Natural killer cell (primary cell): Measurements from ENCODE around the gene SLC66A3. TPM values are rescaled to one million over a fixed set of nuclear protein-coding genes. Genes with fewer than 3 reads are reported as not detected.

Source experiments
- ATAC-seq, 3 donors: fragments of 150-1000 bp in 2 of 3; fragments of 200-7000 bp in 1 of 3; cut with Tn5 transposase; 1 replicate in 1 of 3; 2 replicates in 2 of 3; pipeline ENCODE4 v1.10.0; 2021; ENCODE audit warnings: mild to moderate bottlenecking in 2 of 3, moderate library complexity in 2 of 3
- DNase-seq, 2 donors: peaks; one replicate each; pipeline versions ENCODE4 v3.0.0 to v3.0.0-alpha.2; 2013 to 2021; ENCODE audit warnings: mixed read lengths in 1 of 2
- H3K27ac ChIP-seq: one replicate; pipeline ENCODE4 v1.5.1; 2013; ENCODE audit warnings: mild to moderate bottlenecking, low read length
- H3K27me3 ChIP-seq: one replicate; pipeline ENCODE4 v1.6.1; 2013; ENCODE audit warnings: low read length; ENCODE audit not compliant: control insufficient read depth, insufficient read depth
- H3K36me3 ChIP-seq: one replicate; pipeline ENCODE4 v1.6.1; 2013; ENCODE audit warnings: low read length; ENCODE audit not compliant: control insufficient read depth, insufficient read depth
- H3K4me1 ChIP-seq: one replicate; pipeline ENCODE4 v1.6.1; 2013; ENCODE audit warnings: low read length; ENCODE audit not compliant: control insufficient read depth, insufficient read depth
- H3K4me3 ChIP-seq: one replicate; pipeline ENCODE4 v1.5.1; 2013; ENCODE audit warnings: low read length
- H3K9me3 ChIP-seq: one replicate; pipeline ENCODE4 v1.6.1; 2013; ENCODE audit warnings: low read length; ENCODE audit not compliant: control insufficient read depth, insufficient read depth
- H3K27ac Mint-ChIP-seq, 2 donors: one replicate each; pipeline ENCODE4 v1.8.0; 2022; ENCODE audit warnings: mild to moderate bottlenecking in 2 of 2, mixed read lengths in 2 of 2, moderate library complexity in 1 of 2
- H3K27me3 Mint-ChIP-seq, 2 donors: one replicate each; pipeline ENCODE4 v1.8.0; 2022; ENCODE audit warnings: low read depth in 2 of 2, mixed read lengths in 2 of 2
- H3K36me3 Mint-ChIP-seq: one replicate; pipeline ENCODE4 v1.8.0; 2022; ENCODE audit warnings: mixed read lengths
- H3K4me1 Mint-ChIP-seq, 2 donors: one replicate each; pipeline ENCODE4 v1.8.0; 2022; ENCODE audit warnings: mixed read lengths in 2 of 2
- H3K4me3 Mint-ChIP-seq: one replicate; pipeline ENCODE4 v1.8.0; 2022; ENCODE audit warnings: mild to moderate bottlenecking, moderate library complexity, mixed read lengths
- H3K9me3 Mint-ChIP-seq, 2 donors: one replicate each; pipeline ENCODE4 v1.8.0; 2022; ENCODE audit warnings: mixed read lengths in 2 of 2
- WGBS: methylation state at CpG from one replicate; pipeline ENCODE4 v1.1.7; 2013; ENCODE audit warnings: missing lambda C conversion rate; ENCODE audit not compliant: insufficient coverage; 5-methylcytosine and 5-hydroxymethylcytosine counted together
- intact Hi-C: fragments of 100-400 bp; cut with micrococcal nuclease; formaldehyde crosslinking; loops from one replicate; pipeline ENCODE4 v1.14.2; 2022
- total RNA-seq, 4 donors: library from RNA; stranded (reverse); fragments of 120-200 nt in 1 of 4; gene quantifications; one replicate each; pipeline versions ENCODE4 v1.2.3 to v1.2.4, GENCODE V29; 2013 to 2022
- TF ChIP-seq, protein P1 (sequence below): fragments of 200-600 bp; IDR thresholded peaks from one replicate; pipeline ENCODE4 v1.8.0; 2022; ENCODE audit warnings: antibody characterized with exemption

The SLC66A3 gene
- total RNA-seq, 3 donors from 2014 or later (not counting 1 experiment from before 2014, with no cell fraction given): 21.8 to 23.7 (median 22.5) TPM

DNA sequence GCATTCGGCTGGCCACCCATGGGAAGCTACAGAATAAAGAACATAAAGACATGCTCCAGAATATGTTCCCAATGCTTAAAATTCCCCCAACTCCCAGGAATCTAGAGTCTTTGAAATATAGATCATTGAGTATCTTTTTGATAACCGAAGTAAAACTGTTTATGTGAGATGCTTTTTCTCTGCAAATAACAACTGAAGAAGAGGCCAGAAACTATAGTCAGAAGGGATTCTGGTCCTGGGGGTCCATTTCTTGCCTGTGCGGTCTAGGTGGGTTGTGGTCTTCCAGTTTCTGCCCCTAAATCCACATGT is 30.6 kb upstream of the SLC66A3 start:
- Histone ChIP-seq H3K9me3 (no peaks in the 10 kb centered on the region), H3K27me3 (no peaks in the 10 kb centered on the region), H3K4me3 (no peak overlapping the region), H3K4me1 (peaks cover 3% of the 10 kb centered on the region), H3K36me3 (no peaks in the 10 kb centered on the region), H3K27ac (no peak overlapping the region)
- Mint-ChIP-seq H3K36me3 (no peaks in the 10 kb centered on the region), H3K4me1 (peaks cover 4 to 9% of the 10 kb centered on the region in 2 donors), H3K4me3 (no peak overlapping the region), H3K27me3 (no peaks in the 10 kb centered on the region), H3K27ac (no peak overlapping the region), H3K9me3 (no peaks in the 10 kb centered on the region)
- 69% methylated on average over 3 of the region's 3 CpGs for WGBS
- TF ChIP-seq, protein P1, sequence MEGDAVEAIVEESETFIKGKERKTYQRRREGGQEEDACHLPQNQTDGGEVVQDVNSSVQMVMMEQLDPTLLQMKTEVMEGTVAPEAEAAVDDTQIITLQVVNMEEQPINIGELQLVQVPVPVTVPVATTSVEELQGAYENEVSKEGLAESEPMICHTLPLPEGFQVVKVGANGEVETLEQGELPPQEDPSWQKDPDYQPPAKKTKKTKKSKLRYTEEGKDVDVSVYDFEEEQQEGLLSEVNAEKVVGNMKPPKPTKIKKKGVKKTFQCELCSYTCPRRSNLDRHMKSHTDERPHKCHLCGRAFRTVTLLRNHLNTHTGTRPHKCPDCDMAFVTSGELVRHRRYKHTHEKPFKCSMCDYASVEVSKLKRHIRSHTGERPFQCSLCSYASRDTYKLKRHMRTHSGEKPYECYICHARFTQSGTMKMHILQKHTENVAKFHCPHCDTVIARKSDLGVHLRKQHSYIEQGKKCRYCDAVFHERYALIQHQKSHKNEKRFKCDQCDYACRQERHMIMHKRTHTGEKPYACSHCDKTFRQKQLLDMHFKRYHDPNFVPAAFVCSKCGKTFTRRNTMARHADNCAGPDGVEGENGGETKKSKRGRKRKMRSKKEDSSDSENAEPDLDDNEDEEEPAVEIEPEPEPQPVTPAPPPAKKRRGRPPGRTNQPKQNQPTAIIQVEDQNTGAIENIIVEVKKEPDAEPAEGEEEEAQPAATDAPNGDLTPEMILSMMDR: no peak
- DNase-seq: no peak
- no peak for ATAC-seq
- intact Hi-C loops: loop anchor here (2.0 kb wide), 1 partner anchor 290 kb away; no protein-coding TSS in a partner anchor

DNA sequence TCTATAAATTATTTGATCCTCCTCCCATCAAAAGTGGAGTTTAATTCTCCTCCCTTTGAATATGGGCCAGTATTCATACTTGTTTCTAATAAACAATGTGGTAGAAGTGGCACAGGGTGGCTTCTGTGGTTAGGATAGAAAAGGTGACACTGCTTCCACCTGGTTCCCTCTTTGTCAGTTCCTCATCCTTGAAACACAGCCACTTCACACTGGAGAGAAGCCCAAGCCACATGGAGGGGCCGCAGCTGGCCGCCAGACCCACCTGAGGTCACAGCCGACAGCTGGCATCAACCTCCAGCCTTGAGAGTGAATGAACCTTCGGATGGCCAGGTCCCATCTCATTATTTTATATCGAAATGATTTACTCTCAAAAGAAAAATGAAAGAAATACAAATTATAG is 27.5 kb upstream of the SLC66A3 start:
- Mint-ChIP-seq H3K36me3 (no peaks in the 10 kb centered on the region), H3K4me3 (no peak overlapping the region), H3K4me1 (peaks cover 9 to 15% of the 10 kb centered on the region in 2 donors), H3K27me3 (peaks cover 0 to 3% of the 10 kb centered on the region in 2 donors), H3K27ac (peak overlapping the region in 1 of 2 donors; percentile 67), H3K9me3 (no peaks in the 10 kb centered on the region)
- 32% methylated on average over 3 of the region's 5 CpGs for WGBS
- no peaks in the 10 kb centered on the region for H3K9me3 ChIP-seq
- DNase-seq (no peak), ATAC-seq (no peak)
- H3K27ac ChIP-seq: no peak overlapping the region
- TF ChIP-seq, protein P1: no peak
- H3K36me3 ChIP-seq: no peaks in the 10 kb centered on the region
- no peak overlapping the region for H3K4me3 ChIP-seq
- H3K27me3 ChIP-seq: no peaks in the 10 kb centered on the region
- intact Hi-C loops: no loop called here
- peaks cover 24% of the 10 kb centered on the region for H3K4me1 ChIP-seq

DNA sequence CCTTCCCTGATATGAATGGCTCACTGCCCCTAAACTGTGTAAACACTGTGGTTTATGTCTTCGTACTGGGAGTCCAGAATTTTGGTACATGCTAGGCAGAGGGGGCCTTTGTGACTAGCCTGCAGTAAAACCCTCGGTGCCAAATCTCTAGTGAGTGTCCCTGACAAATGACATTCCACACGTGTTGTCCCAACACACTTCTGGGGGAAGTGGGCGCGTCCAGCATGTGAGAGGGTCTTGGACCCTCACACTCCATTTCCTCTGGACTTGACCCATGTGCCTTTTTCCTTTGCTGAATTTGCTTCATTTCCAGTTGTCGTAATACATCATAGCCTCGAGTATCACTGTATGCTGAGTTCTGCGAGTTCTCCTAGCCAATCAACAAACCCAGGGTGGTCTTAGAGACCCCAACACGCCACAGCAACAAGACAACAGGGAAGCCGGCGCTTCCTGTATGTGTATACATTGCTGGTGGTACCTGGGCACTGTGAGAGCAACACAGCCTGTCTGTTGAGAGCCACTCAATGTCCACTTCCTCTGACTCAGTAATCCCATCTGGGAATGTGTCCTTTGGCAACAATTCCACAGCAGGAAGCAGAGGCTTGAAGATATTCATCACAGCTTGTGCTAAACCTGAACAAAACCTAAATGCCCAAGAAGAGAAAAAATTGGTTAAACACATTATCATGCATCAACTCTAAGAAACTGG is 26.9 kb upstream of the SLC66A3 start:
- TF ChIP-seq, protein P1: no peak
- peaks cover 13 to 19% of the 10 kb centered on the region in 2 donors for H3K4me1 Mint-ChIP-seq
- DNase-seq (no peak), ATAC-seq (no peak)
- H3K9me3 ChIP-seq: no peaks in the 10 kb centered on the region
- peaks cover 31% of the 10 kb centered on the region for H3K4me1 ChIP-seq
- peak overlapping the region; percentile 51 for H3K4me3 Mint-ChIP-seq
- no peak overlapping the region for H3K4me3 ChIP-seq
- WGBS: 83% methylated on average over 11 of the region's 11 CpGs
- intact Hi-C loops: no loop called here
- H3K27ac ChIP-seq: no peak overlapping the region
- peak overlapping the region; percentile 51 to 67 for H3K27ac Mint-ChIP-seq
- no peaks in the 10 kb centered on the region for H3K36me3 Mint-ChIP-seq
- no peaks in the 10 kb centered on the region for H3K9me3 Mint-ChIP-seq
- H3K27me3 Mint-ChIP-seq: peaks cover 0 to 3% of the 10 kb centered on the region in 2 donors
- H3K36me3 ChIP-seq: no peaks in the 10 kb centered on the region
- no peaks in the 10 kb centered on the region for H3K27me3 ChIP-seq
